ENCODE data around the gene MAP3K13.

MAP3K13 gene

DNA sequence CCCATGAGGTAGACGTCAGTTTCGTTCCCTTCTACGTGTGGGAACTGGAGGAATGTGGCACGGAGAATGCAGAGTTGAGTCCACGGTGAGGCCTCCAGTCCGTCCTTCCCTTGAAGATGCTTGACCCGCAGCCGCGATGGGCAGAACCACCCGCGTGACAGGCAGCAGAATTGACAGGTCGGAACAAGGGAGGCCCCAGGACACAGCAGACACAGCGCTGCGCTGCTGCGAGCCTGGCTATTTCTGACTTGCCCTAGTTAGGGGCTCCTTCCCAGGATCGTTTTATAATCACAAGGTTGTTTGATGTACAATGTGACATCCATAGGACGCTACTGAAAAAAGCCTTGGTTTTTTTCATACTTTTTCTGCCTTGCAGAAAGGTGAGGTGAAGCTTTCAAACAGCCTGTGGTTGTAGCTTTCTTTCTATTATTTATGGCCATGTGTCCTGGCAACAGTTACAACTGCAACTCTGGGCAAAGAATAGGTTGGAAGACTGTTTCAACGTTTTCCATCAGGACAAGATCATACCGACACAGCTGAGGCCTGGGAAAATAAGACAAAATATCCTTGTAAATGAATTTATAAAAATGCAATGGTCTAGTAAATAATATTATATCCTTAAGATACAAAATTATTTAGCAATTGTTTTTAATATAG is 145.5 kb downstream of the MAP3K13 start:
- H3K36me3 ChIP-seq (ENCODE audit: insufficient read depth, low read length) = no peaks in the 10 kb centered on the region
- H3K9ac ChIP-seq (ENCODE audit: low read depth, low read length) = no peak overlapping the region
- H3K9me3 ChIP-seq (ENCODE audit: control insufficient read depth, insufficient read depth, low read length) = no peaks in the 10 kb centered on the region
- H3K4me1 ChIP-seq (ENCODE audit: insufficient read depth, low read length) = no peaks in the 10 kb centered on the region

DNA sequence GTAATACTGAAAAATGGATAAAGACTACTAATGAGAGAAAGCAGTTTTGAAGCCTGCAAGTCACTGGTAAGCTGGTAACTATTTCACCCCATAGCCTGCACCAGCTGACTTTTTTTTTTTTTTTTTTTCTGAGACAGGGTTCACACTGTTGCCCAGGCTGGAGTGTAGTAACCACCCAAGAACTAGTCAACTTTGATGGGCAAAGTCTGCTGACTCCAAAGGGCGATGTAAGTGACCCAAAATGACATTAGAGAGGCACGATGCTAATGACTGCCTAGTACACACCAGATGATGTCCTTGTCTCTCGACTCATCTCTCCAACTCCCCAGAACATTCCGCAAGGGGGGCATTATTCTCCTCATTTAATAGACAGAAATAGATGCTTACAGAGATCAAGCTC is 148.8 kb downstream of the MAP3K13 start:
- Histone ChIP-seq H3K36me3 (ENCODE audit: insufficient read depth, low read length) (no peaks in the 10 kb centered on the region), H3K9me3 (ENCODE audit: control insufficient read depth, insufficient read depth, low read length) (no peaks in the 10 kb centered on the region), H3K4me1 (ENCODE audit: insufficient read depth, low read length) (no peaks in the 10 kb centered on the region), H3K9ac (ENCODE audit: low read depth, low read length) (no peak overlapping the region)

DNA sequence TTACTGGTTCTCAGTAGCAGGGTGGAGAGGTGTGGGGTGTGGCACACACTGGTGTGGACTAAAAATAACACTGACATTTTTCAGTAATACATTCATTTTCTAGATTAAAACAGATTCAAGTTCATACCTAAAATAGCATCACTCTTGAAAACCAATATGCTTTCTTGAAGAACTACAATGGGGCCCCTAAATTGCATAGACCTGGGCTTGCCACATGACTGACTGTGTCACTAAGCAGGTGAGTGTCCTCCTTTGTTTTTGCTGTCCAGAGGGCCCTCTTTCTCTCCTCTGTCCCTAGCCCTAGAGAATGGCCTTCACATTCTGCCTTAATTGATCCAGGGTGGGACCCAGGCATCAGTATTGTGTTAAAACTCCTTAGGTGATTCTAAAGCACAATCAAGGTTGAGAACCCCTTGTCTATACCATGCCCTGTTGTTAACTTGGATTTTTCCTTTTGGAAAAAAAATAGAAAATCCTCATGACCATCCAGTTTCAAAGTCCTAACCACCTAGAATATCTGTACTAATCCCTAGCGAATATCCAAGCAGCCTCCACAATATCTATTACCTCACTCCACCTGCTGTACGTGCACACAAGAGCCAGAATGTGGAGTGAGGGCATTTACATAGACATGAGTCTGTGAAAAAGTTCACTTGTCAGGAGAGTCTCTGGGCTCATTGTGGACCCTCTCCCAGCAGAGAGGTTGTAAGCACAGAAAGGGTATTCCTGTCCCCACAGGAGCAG is 154.6 kb downstream of the MAP3K13 start:
- Histone ChIP-seq H3K9ac (ENCODE audit: low read depth, low read length) (no peak overlapping the region), H3K9me3 (ENCODE audit: control insufficient read depth, insufficient read depth, low read length) (no peaks in the 10 kb centered on the region), H3K36me3 (ENCODE audit: insufficient read depth, low read length) (no peaks in the 10 kb centered on the region), H3K4me1 (ENCODE audit: insufficient read depth, low read length) (no peaks in the 10 kb centered on the region)

DNA sequence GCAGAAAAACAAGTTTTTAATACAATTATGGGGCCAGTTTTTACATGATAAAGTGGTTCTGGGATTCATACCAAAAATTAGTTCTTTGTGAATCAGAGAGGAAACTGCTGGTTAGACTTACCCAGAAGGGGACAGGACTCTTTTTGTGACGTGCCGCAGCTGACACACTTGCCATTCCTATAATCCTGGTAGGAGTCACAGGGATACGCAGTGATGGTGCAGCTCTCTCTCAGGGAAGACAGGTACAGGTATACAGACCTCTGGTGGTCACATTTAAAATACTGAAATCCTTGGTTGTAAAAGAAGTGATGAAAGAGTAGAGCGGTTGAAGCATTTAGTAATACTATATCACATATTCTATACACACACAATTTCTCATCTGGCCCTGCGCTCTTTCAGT is 156.1 kb downstream of the MAP3K13 start:
- H3K4me1 ChIP-seq (ENCODE audit: insufficient read depth, low read length) = no peaks in the 10 kb centered on the region
- no peak overlapping the region for H3K9ac ChIP-seq (ENCODE audit: low read depth, low read length)
- no peaks in the 10 kb centered on the region for H3K9me3 ChIP-seq (ENCODE audit: control insufficient read depth, insufficient read depth, low read length)

DNA sequence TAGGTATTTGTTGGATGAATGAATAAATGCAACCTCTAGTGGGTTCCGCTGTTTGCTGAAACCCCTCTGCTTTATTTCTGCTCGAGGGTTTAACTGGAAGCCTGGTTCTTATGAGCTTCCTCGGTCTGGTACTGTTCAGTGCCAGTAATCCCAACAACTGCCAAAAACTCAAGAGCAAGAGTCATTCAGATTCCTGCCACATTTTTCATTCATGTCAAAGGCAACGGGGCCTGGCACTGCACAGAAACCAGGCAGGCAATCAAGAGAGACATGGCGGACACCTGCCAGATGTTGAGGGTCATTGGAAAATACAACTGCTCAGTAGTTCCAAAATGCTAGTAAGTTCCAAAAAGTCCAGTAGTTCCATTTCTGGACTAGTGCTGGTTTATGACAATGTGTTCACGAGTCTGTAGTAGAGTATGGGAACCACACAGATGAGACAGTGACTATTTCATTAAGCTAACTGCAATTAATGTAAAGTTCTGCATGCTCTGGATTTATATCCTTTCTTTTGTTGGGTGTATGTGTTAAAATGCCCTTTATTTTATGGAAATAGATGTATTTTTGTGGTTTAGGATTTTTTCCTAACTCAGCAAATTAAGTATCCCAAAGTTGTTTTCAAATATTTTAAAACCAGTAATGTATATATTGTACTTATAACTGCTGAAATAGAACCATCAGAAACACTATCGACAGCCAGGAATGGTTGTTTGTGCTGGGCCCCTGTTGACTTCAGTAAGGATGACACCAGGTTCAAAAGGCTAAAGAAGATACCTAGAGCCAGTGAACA is 158.6 kb downstream of the MAP3K13 start:
- no peak overlapping the region for H3K9ac ChIP-seq (ENCODE audit: low read depth, low read length)
- H3K36me3 ChIP-seq (ENCODE audit: insufficient read depth, low read length) = no peaks in the 10 kb centered on the region
- H3K9me3 ChIP-seq (ENCODE audit: control insufficient read depth, insufficient read depth, low read length) = no peaks in the 10 kb centered on the region
- no peaks in the 10 kb centered on the region for H3K4me1 ChIP-seq (ENCODE audit: insufficient read depth, low read length)

More for the DNA sequence above, 156.1 kb downstream of the MAP3K13 start:
- no peaks in the 10 kb centered on the region for H3K36me3 ChIP-seq (ENCODE audit: insufficient read depth, low read length)

DNA sequence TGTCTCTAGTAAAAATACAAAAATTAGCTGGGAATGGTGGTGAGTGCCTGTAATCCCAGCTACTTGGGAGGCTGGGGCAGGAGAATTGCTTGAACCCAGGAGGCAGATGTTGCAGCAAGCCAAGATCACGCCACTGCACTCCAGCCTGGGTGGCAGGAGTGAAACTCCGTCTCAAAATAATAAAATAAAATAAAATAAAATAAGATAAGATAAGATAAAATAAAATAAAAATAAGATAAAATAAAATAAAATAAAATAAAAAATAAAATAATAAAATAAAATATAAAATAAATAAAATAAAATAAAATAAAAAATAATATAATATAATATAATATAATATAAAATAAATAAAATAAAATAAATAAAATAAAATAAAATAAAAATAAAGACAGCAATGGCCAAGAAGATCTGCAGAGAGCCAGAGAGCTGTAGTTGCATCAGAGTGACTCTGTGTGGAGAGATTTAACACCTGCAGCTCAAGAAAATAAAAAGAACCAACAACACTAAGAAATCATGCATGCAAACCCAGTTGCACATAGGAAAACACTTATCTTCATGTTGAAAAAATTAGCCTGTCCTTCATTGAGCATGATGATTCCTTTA is 163.5 kb downstream of the MAP3K13 start:
- Histone ChIP-seq H3K9ac (ENCODE audit: low read depth, low read length) (no peak overlapping the region), H3K36me3 (ENCODE audit: insufficient read depth, low read length) (no peaks in the 10 kb centered on the region), H3K4me1 (ENCODE audit: insufficient read depth, low read length) (no peaks in the 10 kb centered on the region)

DNA sequence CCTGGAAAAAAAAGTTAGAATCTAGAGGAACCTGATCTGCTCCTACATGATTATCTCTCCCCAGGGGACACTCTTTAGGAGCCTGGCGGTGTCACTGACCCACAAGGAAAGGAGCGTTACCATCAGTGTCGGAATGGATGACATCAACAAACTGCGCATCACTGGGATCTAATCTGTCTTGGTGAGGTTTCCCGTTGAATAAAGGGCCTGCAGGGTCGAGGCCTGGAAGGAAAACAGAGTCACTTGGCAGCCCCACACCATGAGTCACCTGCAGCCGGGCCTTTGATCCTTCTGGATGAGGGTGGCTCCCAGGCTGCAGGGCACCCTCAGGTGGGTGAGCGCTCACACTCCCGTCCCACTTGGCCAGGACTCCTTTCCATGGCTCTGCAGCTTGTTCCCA is 164.4 kb downstream of the MAP3K13 start:
- H3K36me3 ChIP-seq (ENCODE audit: insufficient read depth, low read length) = no peaks in the 10 kb centered on the region
- no peaks in the 10 kb centered on the region for H3K9me3 ChIP-seq (ENCODE audit: control insufficient read depth, insufficient read depth, low read length)
- no peak overlapping the region for H3K9ac ChIP-seq (ENCODE audit: low read depth, low read length)

More for the DNA sequence above, 163.5 kb downstream of the MAP3K13 start:
- no peaks in the 10 kb centered on the region for H3K9me3 ChIP-seq (ENCODE audit: control insufficient read depth, insufficient read depth, low read length)

DNA sequence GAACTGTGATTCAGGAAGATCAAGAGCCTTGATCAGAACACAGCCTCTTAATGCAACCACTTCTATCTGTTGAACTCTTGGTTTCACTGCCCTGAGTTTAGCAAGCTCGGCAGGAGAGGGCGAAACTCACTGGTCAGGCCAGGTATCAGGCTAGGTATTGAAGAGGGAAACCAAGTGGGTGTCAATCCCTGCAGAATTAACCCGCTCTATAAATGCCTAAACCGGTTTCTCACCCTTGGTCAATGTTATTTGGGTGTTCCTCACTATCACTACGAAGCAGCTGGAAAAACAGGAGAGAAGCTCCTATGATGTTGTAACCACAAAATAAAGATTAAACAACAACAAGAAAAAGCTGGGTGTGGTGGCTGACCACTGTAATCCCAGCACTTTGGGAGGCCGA is 165.6 kb downstream of the MAP3K13 start:
- no peak overlapping the region for H3K9ac ChIP-seq (ENCODE audit: low read depth, low read length)
- no peaks in the 10 kb centered on the region for H3K36me3 ChIP-seq (ENCODE audit: insufficient read depth, low read length)
- no peaks in the 10 kb centered on the region for H3K9me3 ChIP-seq (ENCODE audit: control insufficient read depth, insufficient read depth, low read length)
- H3K4me1 ChIP-seq (ENCODE audit: insufficient read depth, low read length) = no peaks in the 10 kb centered on the region

More for the DNA sequence above, 164.4 kb downstream of the MAP3K13 start:
- H3K4me1 ChIP-seq (ENCODE audit: insufficient read depth, low read length) = no peaks in the 10 kb centered on the region

DNA sequence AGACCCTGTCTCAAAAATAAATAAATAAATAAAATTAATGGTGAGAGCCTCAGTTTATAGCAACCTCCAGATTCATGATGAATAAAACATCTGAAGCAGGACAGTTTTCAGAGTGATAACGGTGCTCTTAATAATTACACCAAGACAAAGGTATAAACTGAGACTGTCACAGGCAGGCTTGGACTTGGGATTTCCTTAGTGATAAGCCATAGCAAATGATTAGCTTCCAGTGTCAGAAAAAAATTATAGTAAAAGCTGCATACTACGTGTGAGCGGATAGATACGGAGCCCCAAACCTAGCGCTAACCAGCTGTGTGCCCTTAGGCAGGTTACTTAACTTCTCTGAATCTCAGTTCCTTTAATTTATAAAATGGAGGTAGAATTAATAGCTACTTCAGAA is 167.9 kb downstream of the MAP3K13 start:
- H3K9ac ChIP-seq (ENCODE audit: low read depth, low read length) = no peak overlapping the region
- no peaks in the 10 kb centered on the region for H3K9me3 ChIP-seq (ENCODE audit: control insufficient read depth, insufficient read depth, low read length)
- no peaks in the 10 kb centered on the region for H3K36me3 ChIP-seq (ENCODE audit: insufficient read depth, low read length)
- H3K4me1 ChIP-seq (ENCODE audit: insufficient read depth, low read length) = no peaks in the 10 kb centered on the region

DNA sequence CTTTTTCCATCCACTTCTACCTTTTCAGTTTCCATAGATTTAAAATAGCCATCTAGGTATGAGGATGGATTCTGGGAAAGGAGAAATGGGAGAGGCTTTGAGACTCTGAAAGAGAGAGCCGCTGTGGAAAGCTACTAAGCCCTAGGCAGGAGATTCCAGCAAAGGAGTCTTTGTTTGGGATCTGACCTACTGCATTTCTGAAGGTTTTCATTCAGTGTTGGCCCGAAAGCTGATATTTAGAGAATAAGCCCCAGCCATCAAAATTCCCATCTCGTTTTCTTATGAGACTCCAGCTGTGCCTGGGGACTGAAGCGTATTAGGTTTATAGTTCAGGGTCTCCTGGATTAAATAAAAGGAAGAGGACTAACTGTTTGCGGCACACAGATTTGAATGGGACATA is 170.0 kb downstream of the MAP3K13 start:
- no peak overlapping the region for H3K9ac ChIP-seq (ENCODE audit: low read depth, low read length)
- no peaks in the 10 kb centered on the region for H3K36me3 ChIP-seq (ENCODE audit: insufficient read depth, low read length)
- no peaks in the 10 kb centered on the region for H3K9me3 ChIP-seq (ENCODE audit: control insufficient read depth, insufficient read depth, low read length)
- no peaks in the 10 kb centered on the region; the same call in 1 of the 2 replicates for H3K4me1 ChIP-seq (ENCODE audit: insufficient read depth, low read length)

DNA sequence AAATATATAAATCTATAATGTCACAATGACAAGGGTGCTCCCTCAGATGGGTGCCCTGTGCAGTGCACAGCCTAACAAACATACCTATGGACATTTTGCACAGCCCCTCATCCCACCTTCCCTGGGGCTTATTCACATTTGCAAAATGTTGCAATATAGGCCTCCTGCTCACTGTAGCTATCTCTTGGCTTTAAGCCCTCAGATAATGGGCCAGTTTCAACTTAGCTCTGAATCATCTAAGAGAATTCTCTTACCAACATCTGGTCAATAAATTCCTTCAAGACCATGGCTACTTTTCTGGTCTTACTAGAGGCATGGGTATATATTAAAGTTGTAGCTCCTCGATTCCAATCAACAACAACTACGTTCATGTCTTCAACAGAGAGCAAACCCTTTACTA is 171.6 kb downstream of the MAP3K13 start:
- Histone ChIP-seq H3K9me3 (ENCODE audit: control insufficient read depth, insufficient read depth, low read length) (no peaks in the 10 kb centered on the region), H3K4me1 (ENCODE audit: insufficient read depth, low read length) (no peaks in the 10 kb centered on the region; the same call in 1 of the 2 replicates), H3K36me3 (ENCODE audit: insufficient read depth, low read length) (no peaks in the 10 kb centered on the region), H3K9ac (ENCODE audit: low read depth, low read length) (no peak overlapping the region)

DNA sequence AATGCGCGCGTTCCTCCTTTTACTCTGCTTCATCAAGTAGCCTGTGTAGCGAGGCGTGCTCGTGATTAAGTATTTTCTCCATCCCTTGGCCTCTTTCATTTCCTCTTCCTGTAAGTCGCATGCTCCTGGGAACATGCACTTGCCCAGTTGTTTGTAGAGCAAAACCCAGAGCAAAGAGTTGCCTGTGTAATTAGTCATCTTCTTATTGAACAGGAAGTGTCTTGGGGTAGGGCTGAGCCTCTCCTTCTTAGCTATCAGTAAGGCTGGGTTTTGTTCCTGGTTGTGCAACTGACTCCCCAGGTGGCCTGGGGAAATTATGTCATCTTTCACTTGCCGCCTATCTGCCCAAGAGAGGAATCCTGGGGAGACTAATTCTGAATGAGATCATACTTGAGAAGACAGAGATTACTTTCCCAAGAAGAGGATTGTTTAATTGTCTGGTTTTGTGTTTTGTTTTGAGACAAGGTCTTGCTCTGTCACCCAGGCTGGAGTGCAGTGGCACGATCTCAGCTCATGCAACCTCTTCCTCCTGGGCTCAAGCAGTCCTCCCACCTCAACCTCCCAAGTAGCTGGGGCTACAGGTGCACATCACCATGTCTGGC is 174.5 kb downstream of the MAP3K13 start:
- no peak overlapping the region for H3K9ac ChIP-seq (ENCODE audit: low read depth, low read length)
- H3K9me3 ChIP-seq (ENCODE audit: control insufficient read depth, insufficient read depth, low read length) = no peaks in the 10 kb centered on the region
- H3K36me3 ChIP-seq (ENCODE audit: insufficient read depth, low read length) = no peaks in the 10 kb centered on the region
- H3K4me1 ChIP-seq (ENCODE audit: insufficient read depth, low read length) = no peaks in the 10 kb centered on the region; the same call in 1 of the 2 replicates
